K562 (cell line): ENCODE data around the gene CXorf65. TPM values are rescaled to one million over a fixed set of nuclear protein-coding genes. Genes with fewer than 3 reads are reported as not detected.

Source experiments
- ARID2 ChIP-seq: fragments of 450-650 bp; IDR thresholded peaks from 2 replicates; pipeline ENCODE4 v1.6.1; 2017; ENCODE audit warnings: antibody characterized with exemption, mild to moderate bottlenecking
- IFI16 ChIP-seq: fragments of 250-450 bp; sonication (Bioruptor Pico); IDR thresholded peaks from 2 replicates; pipeline ENCODE4 v2.1.2; 2022; ENCODE audit warnings: mild to moderate bottlenecking, inconsistent platforms
- KDM4B ChIP-seq, 2 experiments: fragments of 450-650 bp in 1 of 2; sonication (generic) in 1 of 2; IDR thresholded peaks; 2 replicates each; pipeline ENCODE4 v1.6.1; 2016 to 2017; ENCODE audit warnings: borderline replicate concordance in 2 of 2, antibody characterized with exemption in 1 of 2, low read depth in 1 of 2, mild to moderate bottlenecking in 1 of 2
- KHSRP ChIP-seq: fragments of 450-650 bp; IDR thresholded peaks from 2 replicates; pipeline ENCODE4 v1.6.1; 2017
- L3MBTL2 ChIP-seq: fragments of 450-650 bp; IDR thresholded peaks from 2 replicates; pipeline ENCODE4 v1.6.1; 2016; ENCODE audit warnings: mild to moderate bottlenecking, moderate library complexity
- MECOM ChIP-seq: fragments of 250-450 bp; sonication (Bioruptor Pico); IDR thresholded peaks from 2 replicates; pipeline ENCODE4 v1.8.0; 2022; ENCODE audit warnings: inconsistent platforms
- POLR2AphosphoS2 ChIP-seq: IDR thresholded peaks from 2 replicates; pipeline ENCODE4 v1.6.1; 2012; ENCODE audit warnings: low read length, improper control_type of control experiment
- POLR2H ChIP-seq: IDR thresholded peaks from 2 replicates; pipeline ENCODE4 v1.6.1; 2016; ENCODE audit warnings: missing genetic modification characterization, low read depth, mild to moderate bottlenecking, control low read depth, missing compliant biosample characterization, moderate library complexity
- RBM39 ChIP-seq: fragments of 200-400 bp; formaldehyde crosslinking; optimal IDR thresholded peaks from 2 replicates; pipeline ENCODE3; 2018; ENCODE audit warnings: low read depth, low read length
- SMARCA4 ChIP-seq: fragments of 450-650 bp; IDR thresholded peaks from 2 replicates; pipeline ENCODE4 v1.6.1; 2016
- SP1 ChIP-seq: sonication (generic); formaldehyde crosslinking; IDR thresholded peaks from 2 replicates; pipeline ENCODE4 v1.8.1; 2022; ENCODE audit warnings: mild to moderate bottlenecking, missing genetic modification reagents
- SRSF7 ChIP-seq: fragments of 200-400 bp; formaldehyde crosslinking; optimal IDR thresholded peaks from 2 replicates; pipeline ENCODE3; 2017; ENCODE audit warnings: mild to moderate bottlenecking, low read depth, low read length
- TSHZ1 ChIP-seq: fragments of 250-450 bp; sonication (Bioruptor Pico); IDR thresholded peaks from 2 replicates; pipeline ENCODE4 v1.4.0; 2020; ENCODE audit warnings: mild to moderate bottlenecking, moderate library complexity
- ZBTB5 ChIP-seq: fragments of 450-650 bp; IDR thresholded peaks from 2 replicates; pipeline ENCODE4 v1.6.1; 2017; ENCODE audit warnings: antibody characterized with exemption
- ZFP1 ChIP-seq: fragments of 450-650 bp; formaldehyde crosslinking; IDR thresholded peaks from 2 replicates; pipeline ENCODE4 v1.4.0; 2020; ENCODE audit warnings: mild to moderate bottlenecking, mixed read lengths
- ZNF347 ChIP-seq: fragments of 450-650 bp; formaldehyde crosslinking; IDR thresholded peaks from 2 replicates; pipeline ENCODE4 v1.4.0; 2020; ENCODE audit warnings: low read depth, mild to moderate bottlenecking, moderate library complexity
- ZNF586 ChIP-seq: fragments of 450-650 bp; formaldehyde crosslinking; conservative IDR thresholded peaks from 2 replicates; pipeline ENCODE4 v1.4.0; 2020; ENCODE audit warnings: mild to moderate bottlenecking, moderate library complexity
- polyA plus RNA-seq, 8 experiments: library from polyadenylated mRNA; depleted of rRNA in 4 of 8; stranded (reverse) in 5 of 8; unstranded in 3 of 8; fragments of >200 nt; fragmentation: Nextera tagmentation in 2 of 8; fragmentation: Illumina TruSeq in 1 of 8; extraction: Ambion mirVana in 2 of 8; extraction: Trizol in 1 of 8; gene quantifications; 2 replicates each; pipeline versions ENCODE4 v1.2.1 to v1.2.3, GENCODE V29; 2011 to 2014; ENCODE audit warnings: inconsistent platforms in 1 of 8, missing spikeins in 1 of 8
- total RNA-seq, 7 experiments: library from RNA; depleted of rRNA in 6 of 7; stranded (reverse); fragments of >200 nt in 6 of 7; fragmentation: Illumina TruSeq in 2 of 7; extraction: Trizol in 2 of 7; gene quantifications; 2 replicates each; pipeline versions ENCODE4 v1.2.1 to v1.2.3, GENCODE V29; 2011 to 2021; ENCODE audit warnings: low replicate concordance in 1 of 7
- TF ChIP-seq, protein P1 (sequence below): fragments of 250-450 bp; sonication (Bioruptor Pico); IDR thresholded peaks from 2 replicates; pipeline ENCODE4 v1.8.0; 2022; ENCODE audit warnings: inconsistent platforms, mild to moderate bottlenecking, moderate library complexity, borderline replicate concordance
- TF ChIP-seq, protein P2 (sequence below): fragments of 450-650 bp; IDR thresholded peaks from 2 replicates; pipeline ENCODE4 v1.6.1; 2016; ENCODE audit warnings: low read depth, mild to moderate bottlenecking, moderate library complexity
- TF ChIP-seq, protein P3 (sequence below): fragments of 450-650 bp; formaldehyde crosslinking; IDR thresholded peaks from 2 replicates; pipeline ENCODE4 v1.4.0; 2022; ENCODE audit warnings: mild to moderate bottlenecking, moderate library complexity

CXorf65 gene
- total and polyA plus RNA-seq, 9 of the 15 experiments (the other 6 are each of a cell fraction or from before 2014, with no cell fraction given), result 1.4 to 8.4 (median 2.9) TPM

DNA sequence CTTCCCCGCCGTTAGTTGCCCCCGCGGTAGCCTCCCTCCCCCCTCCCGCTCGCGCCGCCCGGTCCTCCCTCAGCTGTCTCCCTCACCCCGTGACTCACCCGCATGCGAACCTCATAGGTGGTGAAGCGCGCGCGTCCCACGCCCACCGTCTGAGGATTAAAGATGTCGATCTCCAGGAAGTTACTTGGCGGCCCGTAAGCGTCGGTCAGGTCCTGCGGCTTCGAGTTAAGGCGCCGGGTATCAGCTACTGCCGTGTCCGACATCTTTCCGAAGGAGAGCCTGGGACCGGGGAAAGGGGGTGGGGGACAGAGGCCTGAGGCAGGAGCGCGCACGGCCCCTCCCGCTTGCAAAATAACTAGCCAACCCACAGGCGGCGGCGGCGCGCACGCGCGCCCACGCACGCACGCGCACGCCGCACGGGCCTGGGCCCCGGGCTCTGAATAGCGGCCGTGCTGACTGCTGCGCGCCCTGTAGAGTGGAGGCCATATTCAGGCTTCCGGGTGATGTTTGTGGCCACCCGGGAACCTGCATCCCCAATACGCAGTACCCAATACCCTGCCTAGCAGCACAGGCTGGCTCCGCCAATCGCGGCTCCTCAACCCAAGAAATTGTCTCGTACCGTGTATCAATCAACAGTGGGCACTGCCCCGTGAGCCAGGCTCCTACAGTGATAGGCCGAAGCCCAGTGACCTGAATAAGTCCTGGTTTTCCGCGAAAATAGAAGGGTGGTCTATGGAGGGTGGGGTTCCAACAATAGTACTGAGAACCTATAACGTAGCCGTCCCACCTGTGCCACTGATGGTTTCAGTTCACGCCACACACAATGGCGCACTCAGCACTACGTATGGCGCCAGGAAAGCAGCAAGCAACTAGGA is 38.3 kb downstream of the CXorf65 start, which contains the start of gene SNX12 (continued):
- TF ChIP-seq, protein P1, sequence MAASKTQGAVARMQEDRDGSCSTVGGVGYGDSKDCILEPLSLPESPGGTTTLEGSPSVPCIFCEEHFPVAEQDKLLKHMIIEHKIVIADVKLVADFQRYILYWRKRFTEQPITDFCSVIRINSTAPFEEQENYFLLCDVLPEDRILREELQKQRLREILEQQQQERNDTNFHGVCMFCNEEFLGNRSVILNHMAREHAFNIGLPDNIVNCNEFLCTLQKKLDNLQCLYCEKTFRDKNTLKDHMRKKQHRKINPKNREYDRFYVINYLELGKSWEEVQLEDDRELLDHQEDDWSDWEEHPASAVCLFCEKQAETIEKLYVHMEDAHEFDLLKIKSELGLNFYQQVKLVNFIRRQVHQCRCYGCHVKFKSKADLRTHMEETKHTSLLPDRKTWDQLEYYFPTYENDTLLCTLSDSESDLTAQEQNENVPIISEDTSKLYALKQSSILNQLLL (CRISPR knock-in tag), result no peak
- TF ChIP-seq ZBTB5 (peak; percentile 83), ZNF586 (CRISPR knock-in tag) (no peak), POLR2AphosphoS2 (no peak), IFI16 (CRISPR knock-in tag) (no peak), ZNF347 (CRISPR knock-in tag) (no peak), TSHZ1 (no peak), ARID2 (no peak), POLR2H (tag) (peak; percentile 63; the same call in 1 of the 2 replicates), SMARCA4 (0 out of 2 replicates have a peak, but pooled peaks have one; percentile 5), L3MBTL2 (peak; percentile 65), KHSRP (no peak), MECOM (CRISPR knock-in tag) (no peak), KDM4B (IDR thresholded peaks at IDR 0.05; ENCODE audit: borderline replicate concordance in 2 of 2, low read depth in 1 of 2) (peak in 1 of 2 experiments; percentile 51; a peak in 1 of 4 replicates), SRSF7 (no peak), RBM39 (no peak), SP1 (CRISPR knock-in tag) (0 out of 2 replicates have a peak, but pooled peaks have one; percentile 29), ZFP1 (CRISPR knock-in tag) (no peak)
- TF ChIP-seq, protein P2, sequence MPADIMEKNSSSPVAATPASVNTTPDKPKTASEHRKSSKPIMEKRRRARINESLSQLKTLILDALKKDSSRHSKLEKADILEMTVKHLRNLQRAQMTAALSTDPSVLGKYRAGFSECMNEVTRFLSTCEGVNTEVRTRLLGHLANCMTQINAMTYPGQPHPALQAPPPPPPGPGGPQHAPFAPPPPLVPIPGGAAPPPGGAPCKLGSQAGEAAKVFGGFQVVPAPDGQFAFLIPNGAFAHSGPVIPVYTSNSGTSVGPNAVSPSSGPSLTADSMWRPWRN, result peak; percentile 3; the same call in 1 of the 2 replicates
- TF ChIP-seq, protein P3, sequence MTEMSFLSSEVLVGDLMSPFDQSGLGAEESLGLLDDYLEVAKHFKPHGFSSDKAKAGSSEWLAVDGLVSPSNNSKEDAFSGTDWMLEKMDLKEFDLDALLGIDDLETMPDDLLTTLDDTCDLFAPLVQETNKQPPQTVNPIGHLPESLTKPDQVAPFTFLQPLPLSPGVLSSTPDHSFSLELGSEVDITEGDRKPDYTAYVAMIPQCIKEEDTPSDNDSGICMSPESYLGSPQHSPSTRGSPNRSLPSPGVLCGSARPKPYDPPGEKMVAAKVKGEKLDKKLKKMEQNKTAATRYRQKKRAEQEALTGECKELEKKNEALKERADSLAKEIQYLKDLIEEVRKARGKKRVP (CRISPR knock-in tag), result no peak
